ENCODE data around the gene UMODL1. TPM values are rescaled to one million over a fixed set of nuclear protein-coding genes. Genes with fewer than 3 reads are reported as not detected.

The UMODL1 gene
- total RNA-seq, 1 experiment from 2014 or later, result 0.18 TPM

DNA sequence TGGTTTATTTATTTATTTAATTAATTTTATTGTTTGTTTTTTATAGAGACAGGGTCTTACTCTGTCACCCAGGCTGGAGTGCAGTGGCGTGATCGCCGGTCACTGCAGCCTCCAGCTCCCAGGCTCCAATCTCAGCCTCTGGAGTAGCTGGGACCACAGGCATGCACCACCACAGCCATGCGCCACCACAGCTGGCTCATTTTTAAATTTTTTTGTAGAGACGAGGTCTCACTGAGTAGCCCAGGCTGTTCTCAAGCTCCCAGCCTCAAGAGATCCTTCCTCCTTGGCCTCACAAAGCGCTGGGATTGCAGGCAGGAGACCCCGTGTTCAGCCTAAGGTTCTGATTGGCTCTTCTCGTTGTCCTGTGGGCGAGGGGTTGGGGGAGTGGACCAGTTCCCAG is 22.1 kb downstream of the UMODL1 start:
- Histone ChIP-seq H3K4me3 (ENCODE audit: low read depth in 2 of 2, low read length in 2 of 2) (no peak overlapping the region), H3K4me1 (ENCODE audit: control insufficient read depth, insufficient read depth, low read length) (0 out of 2 replicates have a peak, but pooled peaks cover 12% of the 10 kb centered on the region), H3K9me3 (ENCODE audit: control insufficient read depth, insufficient read depth, low read depth, low read length) (no peaks in the 10 kb centered on the region), H3K36me3 (ENCODE audit: control insufficient read depth, insufficient read depth, low read length) (no peaks in the 10 kb centered on the region), H3K27me3 (ENCODE audit: control insufficient read depth, insufficient read depth, low read length) (no peaks in the 10 kb centered on the region), H3K27ac (ENCODE audit: low read length) (no peak overlapping the region)
- in situ Hi-C loops (cut with HindIII; ENCODE audit: low pct_unique_long_range_greater_than_20kb, low sequenced_read_pairs), result no loop called here
- BruUV-seq (replicated peaks), result no TSS peak
- TF ChIP-seq REST (IDR thresholded peaks at IDR 0.05; ENCODE audit: insufficient read depth in 1 of 2, low read depth in 2 of 2, low read length in 1 of 2) (no peak), TCF7L2 (IDR thresholded peaks at IDR 0.05; ENCODE audit: low read depth, low read length) (no peak), POLR2AphosphoS5 (IDR thresholded peaks at IDR 0.05; ENCODE audit: low read depth, low read length) (no peak), SIN3A (IDR thresholded peaks at IDR 0.05; ENCODE audit: borderline replicate concordance, insufficient read depth, low read depth, low read length) (no peak), CTCF (IDR thresholded peaks at IDR 0.05) (no peak)
- DNase-seq (ENCODE audit: low read depth, low spot score), result no peak
- ChIA-PET CTCF (no interaction called here), POLR2A (no interaction called here)
- intact Hi-C loops (cut with micrococcal nuclease; ENCODE audit: unreplicated experiment), result no loop called here
- no peak for ATAC-seq

DNA sequence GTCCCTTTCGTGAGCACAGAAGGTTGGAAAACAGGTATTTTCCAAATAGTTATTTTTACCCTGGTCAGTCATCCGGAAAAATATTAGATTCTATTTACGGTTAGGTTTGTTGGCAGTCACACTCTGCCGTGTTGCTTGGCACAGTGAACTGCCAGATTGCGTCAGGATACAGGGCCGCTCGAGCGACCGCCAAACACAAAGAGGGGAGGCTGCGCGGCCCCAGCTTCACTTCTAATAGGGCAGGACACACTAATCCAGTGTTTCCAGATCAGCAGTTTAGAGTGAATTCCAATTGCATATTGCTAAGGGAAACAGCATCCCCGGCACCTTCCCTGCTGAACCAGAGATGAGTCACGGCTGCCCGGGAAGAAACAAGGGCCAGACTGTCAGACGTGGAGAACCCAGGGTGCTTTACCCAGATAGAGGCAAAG is 22.9 kb downstream of the UMODL1 start:
- intact Hi-C loops (cut with micrococcal nuclease; ENCODE audit: unreplicated experiment), result no loop called here
- ChIA-PET CTCF (no interaction called here), POLR2A (no interaction called here)
- Histone ChIP-seq H3K4me3 (ENCODE audit: low read depth in 2 of 2, low read length in 2 of 2) (no peak overlapping the region), H3K4me1 (ENCODE audit: control insufficient read depth, insufficient read depth, low read length) (0 out of 2 replicates have a peak, but pooled peaks cover 12% of the 10 kb centered on the region), H3K27me3 (ENCODE audit: control insufficient read depth, insufficient read depth, low read length) (no peaks in the 10 kb centered on the region), H3K9me3 (ENCODE audit: control insufficient read depth, insufficient read depth, low read depth, low read length) (no peaks in the 10 kb centered on the region), H3K27ac (ENCODE audit: low read length) (0 out of 2 replicates have a peak overlapping the region, but pooled peaks have one; percentile 17), H3K36me3 (ENCODE audit: control insufficient read depth, insufficient read depth, low read length) (no peaks in the 10 kb centered on the region)
- no TSS peak for BruUV-seq (replicated peaks)
- no peak for DNase-seq (ENCODE audit: low read depth, low spot score)
- peak; percentile 76 for ATAC-seq
- TF ChIP-seq SIN3A (IDR thresholded peaks at IDR 0.05; ENCODE audit: borderline replicate concordance, insufficient read depth, low read depth, low read length), result no peak
- TF ChIP-seq CTCF (IDR thresholded peaks at IDR 0.05), result no peak
- no peak for TF ChIP-seq POLR2AphosphoS5 (IDR thresholded peaks at IDR 0.05; ENCODE audit: low read depth, low read length)
- TF ChIP-seq REST (IDR thresholded peaks at IDR 0.05; ENCODE audit: insufficient read depth in 1 of 2, low read depth in 2 of 2, low read length in 1 of 2), result no peak
- TF ChIP-seq TCF7L2 (IDR thresholded peaks at IDR 0.05; ENCODE audit: low read depth, low read length), result no peak
- in situ Hi-C loops (cut with HindIII; ENCODE audit: low pct_unique_long_range_greater_than_20kb, low sequenced_read_pairs), result no loop called here
